Gastroesophageal sphincter (tissue), 4 donors: ENCODE data around the gene PDZD2. TPM values are rescaled to one million over a fixed set of nuclear protein-coding genes. Genes with fewer than 3 reads are reported as not detected.
A peak's percentile ranks its signal among the peaks of the same experiment; 100 is the strongest.

Experiments used
- ATAC-seq: fragments of 150-250 bp; one replicate; pipeline ENCODE4 v1.9.1; 2016; ENCODE audit warnings: mild to moderate bottlenecking, moderate library complexity
- H3K27ac ChIP-seq, 4 donors: fragments of 200-600 bp; sonication (generic) in 3 of 4; 1 replicate in 3 of 4; 2 replicates in 1 of 4; pipeline ENCODE4 v1.5.1; 2016 to 2019
- H3K27me3 ChIP-seq: fragments of 200-600 bp; sonication (generic); one replicate; pipeline ENCODE4 v1.5.1; 2019
- H3K36me3 ChIP-seq, 2 donors: fragments of 200-600 bp; sonication (generic); one replicate each; pipeline ENCODE4 v1.5.1; 2019; ENCODE audit warnings: control low read depth in 1 of 2
- H3K4me1 ChIP-seq, 3 donors: fragments of 200-600 bp; sonication (generic); 1 replicate in 2 of 3; 2 replicates in 1 of 3; pipeline ENCODE4 v1.5.1; 2016 to 2019; ENCODE audit warnings: control low read depth in 2 of 3
- H3K4me3 ChIP-seq, 2 donors: fragments of 200-600 bp; sonication (generic); one replicate each; pipeline ENCODE4 v1.5.1; 2019; ENCODE audit warnings: mild to moderate bottlenecking in 1 of 2, moderate library complexity in 1 of 2
- H3K9me3 ChIP-seq, 3 donors: fragments of 200-600 bp; sonication (generic); one replicate each; pipeline ENCODE4 v1.5.1; 2017 to 2019; ENCODE audit warnings: control low read depth in 2 of 3
- EP300 ChIP-seq: sonication (generic); formaldehyde crosslinking; IDR thresholded peaks from one replicate; pipeline ENCODE4 v1.6.1; 2017; ENCODE audit warnings: antibody characterized with exemption, mild to moderate bottlenecking
- POLR2A ChIP-seq, 2 donors: fragments of 450-650 bp; IDR thresholded peaks; one replicate each; pipeline ENCODE4 v1.6.1; 2017; ENCODE audit warnings: antibody characterized with exemption in 2 of 2, mild to moderate bottlenecking in 2 of 2, moderate library complexity in 1 of 2
- POLR2AphosphoS5 ChIP-seq: sonication (generic); formaldehyde crosslinking; IDR thresholded peaks from one replicate; pipeline ENCODE4 v1.6.1; 2017; ENCODE audit warnings: antibody characterized with exemption
- WGBS, 2 donors: methylation state at CpG; one replicate each; pipeline ENCODE4 v1.1.5; 2018; ENCODE audit warnings: low coverage in 1 of 2; 5-methylcytosine and 5-hydroxymethylcytosine counted together
- total RNA-seq, 4 donors: library from RNA; depleted of rRNA; stranded (reverse); fragments of >200 nt; gene quantifications; one replicate each; pipeline ENCODE4 v1.1.0, GENCODE V29; 2016
- TF ChIP-seq, protein P1 (sequence below), 4 experiments: fragments of 200-600 bp in 2 of 4; fragments of 450-650 bp in 2 of 4; sonication (generic) in 1 of 4; IDR thresholded peaks; one replicate each; pipeline ENCODE4 v1.5.1; 2017 to 2019; ENCODE audit warnings: antibody characterized with exemption in 4 of 4, mild to moderate bottlenecking in 2 of 4, moderate library complexity in 2 of 4

PDZD2 gene
- total RNA-seq, 4 donors from 2014 or later, result 8.6 to 19.4 (median 14.0) TPM

DNA sequence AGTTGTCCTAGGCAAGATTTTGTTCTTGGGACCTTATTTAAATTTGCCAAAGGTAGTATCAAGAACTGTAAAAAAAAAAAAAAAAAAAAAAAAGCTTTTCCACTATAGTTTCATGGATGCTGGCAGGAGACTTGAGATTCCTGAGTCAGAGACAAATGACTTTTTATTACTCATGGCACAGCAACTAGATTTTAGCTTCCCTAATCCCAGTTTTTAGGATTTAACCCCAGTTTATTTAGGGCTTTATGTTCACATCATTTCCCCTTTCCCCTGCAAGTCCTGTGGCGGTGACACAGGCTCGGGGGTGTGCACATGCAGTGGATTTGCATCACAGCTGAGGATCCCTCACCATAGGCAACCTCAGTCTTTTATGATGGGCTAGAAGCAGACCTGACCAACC lies 390.3 kb downstream of the PDZD2 start:
- no peak for ATAC-seq
- no peaks in the 10 kb centered on the region for H3K36me3 ChIP-seq
- no peaks in the 10 kb centered on the region for H3K9me3 ChIP-seq
- H3K4me3 ChIP-seq, result no peak overlapping the region
- WGBS, 2 donors, result 82 to 100% methylated on average over 2 of the region's 2 CpGs
- TF ChIP-seq, protein P1, sequence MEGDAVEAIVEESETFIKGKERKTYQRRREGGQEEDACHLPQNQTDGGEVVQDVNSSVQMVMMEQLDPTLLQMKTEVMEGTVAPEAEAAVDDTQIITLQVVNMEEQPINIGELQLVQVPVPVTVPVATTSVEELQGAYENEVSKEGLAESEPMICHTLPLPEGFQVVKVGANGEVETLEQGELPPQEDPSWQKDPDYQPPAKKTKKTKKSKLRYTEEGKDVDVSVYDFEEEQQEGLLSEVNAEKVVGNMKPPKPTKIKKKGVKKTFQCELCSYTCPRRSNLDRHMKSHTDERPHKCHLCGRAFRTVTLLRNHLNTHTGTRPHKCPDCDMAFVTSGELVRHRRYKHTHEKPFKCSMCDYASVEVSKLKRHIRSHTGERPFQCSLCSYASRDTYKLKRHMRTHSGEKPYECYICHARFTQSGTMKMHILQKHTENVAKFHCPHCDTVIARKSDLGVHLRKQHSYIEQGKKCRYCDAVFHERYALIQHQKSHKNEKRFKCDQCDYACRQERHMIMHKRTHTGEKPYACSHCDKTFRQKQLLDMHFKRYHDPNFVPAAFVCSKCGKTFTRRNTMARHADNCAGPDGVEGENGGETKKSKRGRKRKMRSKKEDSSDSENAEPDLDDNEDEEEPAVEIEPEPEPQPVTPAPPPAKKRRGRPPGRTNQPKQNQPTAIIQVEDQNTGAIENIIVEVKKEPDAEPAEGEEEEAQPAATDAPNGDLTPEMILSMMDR (IDR thresholded peaks at IDR 0.05), result no peak
- no peaks in the 10 kb centered on the region for H3K27me3 ChIP-seq
- peak overlapping the region in 2 of 4 donors; percentile 65 to 73 for H3K27ac ChIP-seq
- H3K4me1 ChIP-seq, result peaks cover 0 to 62% (median 4%) of the 10 kb centered on the region in 3 donors

DNA sequence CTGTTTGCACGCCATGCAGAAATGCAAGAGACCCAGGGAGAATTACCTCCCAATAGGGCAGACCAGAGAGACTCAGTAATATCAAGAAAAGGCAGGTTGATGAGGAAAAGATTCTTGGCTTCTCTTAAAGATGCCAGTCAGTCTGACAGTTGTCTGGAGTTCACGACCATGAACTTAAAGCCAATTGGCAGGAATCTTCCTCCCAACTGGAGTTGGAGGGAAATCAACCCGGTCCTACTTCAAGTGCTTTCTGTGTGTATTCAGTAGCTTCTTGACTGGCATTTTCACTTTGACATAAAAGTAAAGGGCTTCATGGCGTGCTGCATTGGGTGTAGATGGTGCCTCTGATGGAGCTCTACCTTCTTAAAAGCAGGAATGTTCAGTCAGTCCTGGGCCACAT lies 390.9 kb downstream of the PDZD2 start:
- Histone ChIP-seq H3K27me3 (no peaks in the 10 kb centered on the region), H3K27ac (peak overlapping the region in 2 of 4 donors; percentile 24 to 65), H3K4me1 (peaks cover 0 to 62% (median 4%) of the 10 kb centered on the region in 3 donors), H3K4me3 (no peak overlapping the region), H3K9me3 (no peaks in the 10 kb centered on the region), H3K36me3 (no peaks in the 10 kb centered on the region)
- ATAC-seq, result no peak
- WGBS, 2 donors, result 81 to 100% methylated on average over 1 to 2 of the region's 4 CpGs
- TF ChIP-seq EP300 (no peak), POLR2A (IDR thresholded peaks at IDR 0.05) (no peak), POLR2AphosphoS5 (no peak)
- TF ChIP-seq, protein P1 (IDR thresholded peaks at IDR 0.05), result no peak

DNA sequence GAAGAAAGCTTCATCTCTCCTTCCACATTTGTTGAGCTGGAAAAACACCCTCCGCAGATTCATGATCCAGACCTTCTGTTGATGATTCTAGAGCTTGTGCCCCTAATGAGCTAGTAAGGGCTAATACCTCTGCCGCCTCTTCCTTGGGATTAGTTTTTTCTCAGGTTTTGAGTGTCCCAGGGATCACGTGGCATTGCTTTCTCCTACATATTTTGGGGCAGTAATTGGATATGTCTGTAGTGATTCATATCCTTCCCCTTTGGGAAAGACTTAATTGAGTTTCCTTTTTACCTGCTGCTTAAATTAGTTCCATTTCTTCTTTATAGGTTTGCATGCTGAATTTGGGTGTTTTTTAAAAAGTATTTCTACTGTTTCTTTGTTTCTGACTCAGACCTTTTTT lies 391.3 kb downstream of the PDZD2 start:
- Histone ChIP-seq H3K9me3 (no peaks in the 10 kb centered on the region), H3K27ac (peak overlapping the region in 2 of 4 donors; percentile 24 to 65), H3K36me3 (no peaks in the 10 kb centered on the region), H3K27me3 (no peaks in the 10 kb centered on the region), H3K4me1 (peaks cover 0 to 62% (median 4%) of the 10 kb centered on the region in 3 donors), H3K4me3 (no peak overlapping the region)
- TF ChIP-seq POLR2AphosphoS5, result no peak
- TF ChIP-seq, protein P1 (IDR thresholded peaks at IDR 0.05), result no peak
- no peak for TF ChIP-seq POLR2A (IDR thresholded peaks at IDR 0.05)
- no peak for TF ChIP-seq EP300
- WGBS, 2 donors, result 76 to 87% methylated on average over 3 of the region's 3 CpGs
- ATAC-seq, result no peak

DNA sequence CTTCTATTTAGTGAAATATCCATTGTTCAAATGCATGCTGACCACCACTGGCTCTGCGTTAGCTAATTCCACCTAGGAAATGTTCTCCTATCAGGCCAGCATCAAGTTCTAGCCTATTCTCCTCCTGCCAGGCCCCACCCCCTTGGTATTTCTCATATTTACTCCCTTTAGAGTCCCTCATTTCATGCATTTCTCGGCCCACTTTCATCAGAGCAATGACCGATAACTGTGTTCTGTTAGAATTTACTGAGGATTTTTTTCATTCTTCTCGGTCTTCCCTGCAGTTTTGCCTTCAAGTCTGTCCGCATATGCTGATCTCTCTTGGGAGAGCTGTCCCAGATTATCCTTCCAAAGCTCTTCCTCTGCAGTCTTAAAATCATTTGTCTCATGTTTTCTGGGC lies 391.8 kb downstream of the PDZD2 start:
- Histone ChIP-seq H3K36me3 (no peaks in the 10 kb centered on the region), H3K27ac (peak overlapping the region in 2 of 4 donors; percentile 22 to 65), H3K4me3 (no peak overlapping the region), H3K27me3 (no peaks in the 10 kb centered on the region), H3K9me3 (no peaks in the 10 kb centered on the region), H3K4me1 (peaks cover 0 to 62% (median 4%) of the 10 kb centered on the region in 3 donors)
- WGBS, 2 donors, result 75 to 83% methylated on average over 4 to 5 of the region's 5 CpGs
- no peak for ATAC-seq
- TF ChIP-seq EP300 (no peak), POLR2AphosphoS5 (no peak), POLR2A (IDR thresholded peaks at IDR 0.05) (no peak)
- TF ChIP-seq, protein P1 (IDR thresholded peaks at IDR 0.05), result no peak

DNA sequence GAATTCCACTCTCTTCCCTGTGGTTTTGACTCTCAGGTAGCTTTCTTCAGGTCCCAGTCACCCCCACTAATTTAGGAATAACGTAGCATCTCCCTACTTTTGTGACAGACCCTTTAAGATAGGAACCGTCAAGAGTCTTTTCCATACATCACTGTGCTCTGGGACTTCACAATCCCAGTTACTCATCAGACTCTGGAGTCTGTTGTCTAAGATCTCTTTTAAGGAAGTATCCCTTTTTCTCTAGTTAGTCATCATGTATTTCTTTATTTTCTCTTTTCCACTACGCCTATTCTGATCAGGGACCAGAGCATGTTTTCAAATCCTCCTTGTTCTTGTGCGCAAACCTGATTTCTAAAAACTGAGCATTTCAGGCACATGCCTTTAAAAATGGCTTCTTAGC lies 392.2 kb downstream of the PDZD2 start:
- TF ChIP-seq, protein P1 (IDR thresholded peaks at IDR 0.05), result no peak
- TF ChIP-seq POLR2AphosphoS5 (no peak), EP300 (no peak), POLR2A (IDR thresholded peaks at IDR 0.05) (no peak)
- ATAC-seq, result no peak
- H3K27me3 ChIP-seq, result no peaks in the 10 kb centered on the region
- H3K9me3 ChIP-seq, result no peaks in the 10 kb centered on the region
- H3K27ac ChIP-seq, result peak overlapping the region in 2 of 4 donors; percentile 22 to 65
- no peak overlapping the region for H3K4me3 ChIP-seq
- H3K36me3 ChIP-seq, result no peaks in the 10 kb centered on the region
- 81 to 96% methylated on average over 4 of the region's 4 CpGs for WGBS, 2 donors
- peaks cover 0 to 62% (median 4%) of the 10 kb centered on the region in 3 donors for H3K4me1 ChIP-seq
